ENCODE measurements around the gene MAML2.

Gene MAML2

GRCh38 chr11:96316869-96317268, 26.1 kb downstream of the MAML2 start:
- no peak for DNase-seq

GRCh38 chr11:96315476-96315875, 27.5 kb downstream of the MAML2 start:
- no peak for DNase-seq

- no peak for DNase-seq
Measured at GRCh38 chr11:96314326-96315020, 28.5 kb downstream of the MAML2 start.

- no peak for DNase-seq
Measured at GRCh38 chr11:96313163-96313562, 29.8 kb downstream of the MAML2 start.

- DNase-seq, result no peak
Measured at GRCh38 chr11:96311120-96311568, 31.9 kb downstream of the MAML2 start.

GRCh38 chr11:96310236-96310635, 32.8 kb downstream of the MAML2 start:
- no peak for DNase-seq

GRCh38 chr11:96309643-96310017, 33.4 kb downstream of the MAML2 start:
- no peak for DNase-seq

GRCh38 chr11:96309016-96309642, 33.9 kb downstream of the MAML2 start:
- no peak for DNase-seq

GRCh38 chr11:96307776-96308140, 35.2 kb downstream of the MAML2 start:
- no peak for DNase-seq

- no peak for DNase-seq
Measured at GRCh38 chr11:96306933-96307775, 35.8 kb downstream of the MAML2 start.

GRCh38 chr11:96306600-96306932, 36.4 kb downstream of the MAML2 start:
- no peak for DNase-seq

GRCh38 chr11:96306071-96306470, 36.9 kb downstream of the MAML2 start:
- DNase-seq, result no peak

GRCh38 chr11:96303980-96304379, 39.0 kb downstream of the MAML2 start:
- DNase-seq, result no peak

GRCh38 chr11:96303064-96303463, 39.9 kb downstream of the MAML2 start:
- DNase-seq, result no peak

- DNase-seq, result no peak
Measured at GRCh38 chr11:96301818-96302217, 41.2 kb downstream of the MAML2 start.

GRCh38 chr11:96299155-96299888, 43.7 kb downstream of the MAML2 start:
- no peak for DNase-seq

GRCh38 chr11:96295369-96295768, 47.6 kb downstream of the MAML2 start:
- DNase-seq, result no peak

GRCh38 chr11:96294289-96294688, 48.7 kb downstream of the MAML2 start:
- DNase-seq, result no peak

- no peak for DNase-seq
Measured at GRCh38 chr11:96293598-96294021, 49.4 kb downstream of the MAML2 start.

GRCh38 chr11:96293109-96293508, 49.9 kb downstream of the MAML2 start:
- no peak for DNase-seq

- no peak for DNase-seq
Measured at GRCh38 chr11:96292291-96293010, 50.5 kb downstream of the MAML2 start.

- no peak for DNase-seq
Measured at GRCh38 chr11:96290631-96291030, 52.4 kb downstream of the MAML2 start.

- no peak for DNase-seq
Measured at GRCh38 chr11:96290031-96290430, 53.0 kb downstream of the MAML2 start.
